Stimulated activated CD4-positive, alpha-beta T cell treated with anti-CD3 and anti-CD28 coated beads, Interleukin-15, amount 100 ng/mL, for 1 hour (primary cell): Measurements from ENCODE around the gene SIPA1L3.

ENCODE experiments used
- DNase-seq, 2 donors: peaks; one replicate each; pipeline ENCODE4 v3.0.0-alpha.2; 2020; ENCODE audit warnings: low read depth in 1 of 2, low spot score in 1 of 2

Gene SIPA1L3

DNA sequence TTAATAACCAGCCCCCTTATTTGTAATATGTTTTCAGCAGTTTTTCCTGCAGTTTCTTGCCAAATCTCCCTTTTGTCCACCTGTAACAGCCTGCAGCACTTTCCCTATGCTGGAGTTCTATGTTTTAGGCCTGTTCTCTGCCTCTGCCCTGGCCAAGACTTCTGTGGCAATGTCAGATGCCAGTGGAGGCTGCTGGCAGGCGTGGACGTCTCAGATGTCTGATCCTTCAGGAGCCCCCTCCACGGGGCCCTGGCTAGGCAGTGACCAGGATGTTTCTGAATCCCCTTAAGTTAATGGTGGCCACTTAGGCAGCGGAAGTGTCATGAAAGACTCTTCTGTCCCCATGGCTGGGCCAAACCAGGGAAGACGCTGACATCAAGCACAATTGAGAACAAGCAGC, 40.8 kb downstream of the SIPA1L3 start:
- no peak for DNase-seq

- no peak for DNase-seq
These were observed 41.4 kb downstream of the SIPA1L3 start for GRCh38 chr19:37948362-37948761.

- DNase-seq, result no peak
These were observed 43.6 kb downstream of the SIPA1L3 start for GRCh38 chr19:37950471-37951175.

DNA sequence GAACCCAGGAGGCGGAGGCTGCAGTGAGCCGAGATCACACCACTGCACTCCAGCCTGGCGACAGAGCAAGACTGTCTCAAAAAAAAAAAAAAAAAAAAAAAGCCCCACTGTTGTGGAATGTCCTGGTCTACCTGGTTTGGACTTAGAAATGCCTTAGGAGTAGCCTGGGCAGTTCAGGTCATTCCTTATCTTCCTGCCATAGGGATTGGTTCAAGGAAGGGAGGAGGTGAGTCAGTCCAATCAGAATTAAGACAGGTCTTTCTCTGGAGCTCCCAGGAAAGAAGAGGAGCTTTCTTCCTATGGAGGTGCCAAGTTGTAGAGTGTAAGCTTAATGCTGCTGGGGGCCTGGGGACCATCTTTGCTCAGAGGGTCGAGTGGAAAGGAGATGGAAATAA, 44.8 kb downstream of the SIPA1L3 start:
- no peak for DNase-seq

GRCh38 chr19:37953171-37953917, 46.3 kb downstream of the SIPA1L3 start:
- DNase-seq, result no peak

GRCh38 chr19:37953918-37954303, 46.9 kb downstream of the SIPA1L3 start:
- DNase-seq, result no peak

GRCh38 chr19:37954421-37954874, 47.4 kb downstream of the SIPA1L3 start:
- DNase-seq, result no peak

- DNase-seq, result no peak
These were observed 49.0 kb downstream of the SIPA1L3 start for GRCh38 chr19:37955986-37956385.

DNA sequence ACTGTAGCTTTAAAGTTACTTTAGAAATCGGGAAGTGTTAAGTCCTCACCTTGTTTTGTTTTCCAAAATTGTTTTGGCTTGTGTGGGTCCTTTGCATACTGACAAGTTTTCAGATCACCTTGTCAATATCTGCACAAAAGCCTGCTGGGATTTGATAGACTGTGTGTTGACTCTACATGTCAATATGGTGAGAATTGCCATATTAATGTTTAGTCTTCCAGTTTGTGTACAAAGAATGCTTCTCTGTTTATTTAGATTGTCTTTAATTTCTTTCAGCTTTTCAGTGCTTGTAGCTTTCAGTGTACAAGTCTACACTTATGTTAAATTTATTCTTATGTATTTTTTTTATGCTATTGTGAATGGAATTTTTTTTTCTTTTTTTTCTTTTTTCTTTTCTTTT, 50.2 kb downstream of the SIPA1L3 start:
- DNase-seq, result no peak

DNA sequence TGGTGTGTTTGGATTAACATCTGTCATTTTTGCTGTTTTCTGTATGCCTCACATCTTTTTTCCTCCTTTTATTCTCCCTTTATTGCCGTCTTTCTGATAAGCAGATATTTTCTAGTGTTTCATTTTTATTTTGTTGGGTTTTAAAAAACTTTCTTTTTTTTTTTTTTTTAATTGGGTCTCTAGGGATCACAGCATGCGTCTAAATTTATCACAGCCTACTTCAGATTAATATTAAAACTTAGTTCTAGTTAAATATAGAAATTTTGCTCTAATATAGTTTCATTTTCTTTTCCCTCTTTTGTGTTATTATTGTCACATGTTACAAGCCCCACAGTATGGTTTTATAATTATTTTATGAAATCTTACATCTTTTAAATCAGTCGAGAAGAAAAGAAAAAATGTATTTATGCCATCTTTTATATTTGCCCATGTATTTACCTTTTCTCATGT, 52.7 kb downstream of the SIPA1L3 start:
- no peak for DNase-seq

- DNase-seq, result no peak
These were observed 54.2 kb downstream of the SIPA1L3 start for GRCh38 chr19:37961198-37961597.

GRCh38 chr19:37963190-37963936, 56.4 kb downstream of the SIPA1L3 start:
- no peak for DNase-seq

- no peak for DNase-seq
These were observed 57.1 kb downstream of the SIPA1L3 start for GRCh38 chr19:37964109-37964508.

DNA sequence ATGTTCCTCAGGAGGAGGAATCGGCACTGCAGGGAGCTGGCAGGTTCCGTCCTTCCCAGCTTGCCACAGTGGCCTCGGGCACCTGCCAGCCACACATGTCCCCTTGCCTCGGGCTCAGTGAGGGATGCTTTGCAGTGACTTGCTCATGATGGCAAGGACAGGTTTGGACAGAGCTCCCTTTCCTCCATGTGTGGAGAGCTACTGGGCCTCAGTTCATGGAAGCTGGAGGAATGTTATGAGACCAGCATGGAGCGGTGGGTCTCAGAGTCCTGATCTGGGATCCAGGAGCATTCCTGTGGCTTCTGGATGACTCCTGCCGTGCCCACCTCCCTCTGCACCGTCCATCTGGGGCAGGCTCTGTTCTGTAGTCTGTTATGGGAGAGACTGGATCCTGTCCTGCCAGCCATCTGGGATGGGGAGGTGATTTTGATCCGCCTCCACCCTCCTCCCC, 59.2 kb downstream of the SIPA1L3 start:
- DNase-seq, result no peak

DNA sequence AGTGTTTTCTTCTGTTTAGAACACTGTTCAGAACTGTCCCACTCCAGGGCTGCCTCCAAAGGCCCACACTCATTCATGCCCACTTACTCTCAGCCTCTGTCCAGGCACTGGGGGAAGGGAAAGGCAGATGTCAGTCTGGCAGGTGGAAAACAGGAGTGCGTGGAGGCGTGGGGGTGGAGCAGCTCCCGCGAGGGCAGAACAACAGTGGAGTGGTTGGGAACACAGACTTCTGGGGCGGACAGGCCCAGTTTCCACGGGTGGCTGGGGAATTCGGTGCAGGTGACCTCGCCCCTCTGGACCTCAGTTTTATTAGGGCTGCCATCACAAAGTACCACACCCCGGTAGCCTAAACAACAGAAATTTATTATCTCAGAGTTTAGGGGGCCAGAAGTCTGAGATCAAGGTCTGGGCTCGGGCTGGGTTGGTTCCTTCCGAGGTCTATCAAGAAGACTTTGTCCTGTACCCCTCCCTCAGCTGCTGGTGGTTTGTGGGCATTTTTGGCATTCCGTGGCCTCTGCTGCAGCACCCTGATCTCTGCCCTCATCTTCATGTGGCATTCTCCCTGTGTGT, 59.7 kb downstream of the SIPA1L3 start:
- DNase-seq, result no peak

DNA sequence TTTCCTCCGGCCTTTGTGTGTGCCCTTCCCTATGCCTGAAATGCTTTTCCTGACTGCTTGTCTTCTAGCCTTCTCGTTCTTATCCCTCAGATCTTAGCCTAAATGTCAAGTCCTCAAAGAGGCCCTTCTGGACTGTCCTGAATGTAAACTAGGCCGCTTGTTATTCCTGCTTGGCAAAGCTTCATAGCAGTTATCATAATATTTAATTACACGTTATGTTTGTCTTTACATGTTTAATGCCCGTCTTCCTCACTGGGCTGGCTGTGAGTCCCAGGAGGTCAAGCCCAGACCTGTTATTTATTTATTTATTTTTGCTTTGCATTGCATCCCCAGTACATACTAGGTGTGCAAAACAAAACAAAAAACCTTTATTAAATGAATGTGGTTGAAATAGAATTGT, 62.7 kb downstream of the SIPA1L3 start:
- no peak for DNase-seq

- no peak for DNase-seq
These were observed 63.7 kb downstream of the SIPA1L3 start for GRCh38 chr19:37970699-37971098.

DNA sequence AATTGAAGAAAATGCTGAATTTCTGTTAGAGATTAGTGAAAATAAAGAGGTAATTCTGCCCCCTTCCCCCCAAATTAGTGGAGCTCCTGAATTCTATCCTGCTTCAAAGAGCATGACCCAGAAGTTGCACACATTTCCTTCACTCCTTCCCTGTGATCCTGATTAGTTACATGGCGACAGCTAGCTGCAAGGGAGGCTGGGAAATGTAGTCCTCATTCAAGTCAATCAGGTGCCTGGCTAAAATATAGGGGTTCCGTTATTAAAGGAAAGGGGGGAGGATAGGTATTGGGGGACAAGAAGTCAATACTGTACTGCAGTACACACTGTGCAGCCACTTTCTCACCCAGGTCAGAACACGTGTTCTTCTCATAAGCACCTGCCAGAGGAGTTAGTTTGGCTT, 65.8 kb downstream of the SIPA1L3 start:
- no peak for DNase-seq

GRCh38 chr19:37973666-37974065, 66.7 kb downstream of the SIPA1L3 start:
- DNase-seq, result no peak

GRCh38 chr19:37975071-37975470, 68.1 kb downstream of the SIPA1L3 start:
- DNase-seq, result no peak
